ENCODE measurements around the gene UGT1A7. TPM values are rescaled to one million over a fixed set of nuclear protein-coding genes. Genes with fewer than 3 reads are reported as not detected.

The UGT1A7 gene
- total RNA-seq, 1 donor from 2014 or later = not detected

GRCh38 chr2:233791151-233791882, 109.6 kb downstream of the UGT1A7 start:
- H3K27ac Mint-ChIP-seq = no peak overlapping the region
- no peaks in the 10 kb centered on the region for H3K4me1 Mint-ChIP-seq (ENCODE audit: low read depth)
- H3K4me3 Mint-ChIP-seq (ENCODE audit: low read depth) = no peak overlapping the region
- H3K36me3 Mint-ChIP-seq (ENCODE audit: low read depth) = no peaks in the 10 kb centered on the region
- intact Hi-C loops (cut with micrococcal nuclease) = no loop called here
- no peak for DNase-seq (ENCODE audit: low spot score)
- H3K9me3 Mint-ChIP-seq = peaks cover under 1% of the 10 kb centered on the region
- no peaks in the 10 kb centered on the region for H3K27me3 Mint-ChIP-seq (ENCODE audit: low read depth)

GRCh38 chr2:233791883-233792329, 110.2 kb downstream of the UGT1A7 start:
- no peak overlapping the region for H3K27ac Mint-ChIP-seq
- H3K4me3 Mint-ChIP-seq (ENCODE audit: low read depth) = no peak overlapping the region

GRCh38 chr2:233792720-233793119, 111.0 kb downstream of the UGT1A7 start:
- H3K4me1 Mint-ChIP-seq (ENCODE audit: low read depth) = no peaks in the 10 kb centered on the region
- no peaks in the 10 kb centered on the region for H3K9me3 Mint-ChIP-seq
- H3K4me3 Mint-ChIP-seq (ENCODE audit: low read depth) = no peak overlapping the region
- no peak overlapping the region for H3K27ac Mint-ChIP-seq
- H3K36me3 Mint-ChIP-seq (ENCODE audit: low read depth) = no peaks in the 10 kb centered on the region
- intact Hi-C loops (cut with micrococcal nuclease) = no loop called here
- H3K27me3 Mint-ChIP-seq (ENCODE audit: low read depth) = no peaks in the 10 kb centered on the region
- no peak for DNase-seq (ENCODE audit: low spot score)

More at GRCh38 chr2:233791883-233792329, 110.2 kb downstream of the UGT1A7 start:
- Mint-ChIP-seq H3K36me3 (ENCODE audit: low read depth) (no peaks in the 10 kb centered on the region), H3K27me3 (ENCODE audit: low read depth) (no peaks in the 10 kb centered on the region), H3K4me1 (ENCODE audit: low read depth) (no peaks in the 10 kb centered on the region), H3K9me3 (no peaks in the 10 kb centered on the region)
- no peak for DNase-seq (ENCODE audit: low spot score)
- intact Hi-C loops (cut with micrococcal nuclease) = no loop called here

GRCh38 chr2:233793465-233794127, 111.9 kb downstream of the UGT1A7 start:
- Mint-ChIP-seq H3K27me3 (ENCODE audit: low read depth) (no peaks in the 10 kb centered on the region), H3K4me3 (ENCODE audit: low read depth) (no peak overlapping the region), H3K36me3 (ENCODE audit: low read depth) (no peaks in the 10 kb centered on the region), H3K4me1 (ENCODE audit: low read depth) (no peaks in the 10 kb centered on the region), H3K9me3 (no peaks in the 10 kb centered on the region), H3K27ac (no peak overlapping the region)
- intact Hi-C loops (cut with micrococcal nuclease) = no loop called here
- no peak for DNase-seq (ENCODE audit: low spot score)

- H3K27ac Mint-ChIP-seq = no peak overlapping the region
- intact Hi-C loops (cut with micrococcal nuclease) = no loop called here
- no peaks in the 10 kb centered on the region for H3K36me3 Mint-ChIP-seq (ENCODE audit: low read depth)
- DNase-seq (ENCODE audit: low spot score) = no peak
- no peaks in the 10 kb centered on the region for H3K27me3 Mint-ChIP-seq (ENCODE audit: low read depth)
- no peak overlapping the region for H3K4me3 Mint-ChIP-seq (ENCODE audit: low read depth)
- no peaks in the 10 kb centered on the region for H3K9me3 Mint-ChIP-seq
- no peaks in the 10 kb centered on the region for H3K4me1 Mint-ChIP-seq (ENCODE audit: low read depth)
Measured at GRCh38 chr2:233794128-233794658, 112.5 kb downstream of the UGT1A7 start.

- no peaks in the 10 kb centered on the region for H3K36me3 Mint-ChIP-seq (ENCODE audit: low read depth)
- H3K4me1 Mint-ChIP-seq (ENCODE audit: low read depth) = no peaks in the 10 kb centered on the region
- DNase-seq (ENCODE audit: low spot score) = no peak
- intact Hi-C loops (cut with micrococcal nuclease) = no loop called here
- H3K27ac Mint-ChIP-seq = no peak overlapping the region
- no peak overlapping the region for H3K4me3 Mint-ChIP-seq (ENCODE audit: low read depth)
- no peaks in the 10 kb centered on the region for H3K9me3 Mint-ChIP-seq
- H3K27me3 Mint-ChIP-seq (ENCODE audit: low read depth) = no peaks in the 10 kb centered on the region
Measured at GRCh38 chr2:233795735-233796171, 114.1 kb downstream of the UGT1A7 start.

- no peak for DNase-seq (ENCODE audit: low spot score)
- Mint-ChIP-seq H3K4me1 (ENCODE audit: low read depth) (no peaks in the 10 kb centered on the region), H3K27ac (no peak overlapping the region), H3K27me3 (ENCODE audit: low read depth) (no peaks in the 10 kb centered on the region), H3K4me3 (ENCODE audit: low read depth) (no peak overlapping the region), H3K36me3 (ENCODE audit: low read depth) (no peaks in the 10 kb centered on the region), H3K9me3 (no peaks in the 10 kb centered on the region)
- intact Hi-C loops (cut with micrococcal nuclease) = no loop called here
Measured at GRCh38 chr2:233796254-233796653, 114.6 kb downstream of the UGT1A7 start.

GRCh38 chr2:233798335-233799086, 116.8 kb downstream of the UGT1A7 start:
- Mint-ChIP-seq H3K9me3 (no peaks in the 10 kb centered on the region), H3K4me1 (ENCODE audit: low read depth) (no peaks in the 10 kb centered on the region), H3K4me3 (ENCODE audit: low read depth) (no peak overlapping the region), H3K36me3 (ENCODE audit: low read depth) (no peaks in the 10 kb centered on the region), H3K27ac (no peak overlapping the region), H3K27me3 (ENCODE audit: low read depth) (no peaks in the 10 kb centered on the region)
- no peak for DNase-seq (ENCODE audit: low spot score)
- intact Hi-C loops (cut with micrococcal nuclease) = no loop called here

- Mint-ChIP-seq H3K4me3 (ENCODE audit: low read depth) (no peak overlapping the region), H3K9me3 (no peaks in the 10 kb centered on the region), H3K36me3 (ENCODE audit: low read depth) (no peaks in the 10 kb centered on the region), H3K4me1 (ENCODE audit: low read depth) (no peaks in the 10 kb centered on the region), H3K27ac (no peak overlapping the region), H3K27me3 (ENCODE audit: low read depth) (no peaks in the 10 kb centered on the region)
- DNase-seq (ENCODE audit: low spot score) = no peak
- intact Hi-C loops (cut with micrococcal nuclease) = no loop called here
Measured at GRCh38 chr2:233799087-233799665, 117.5 kb downstream of the UGT1A7 start.

GRCh38 chr2:233799716-233800115, 118.0 kb downstream of the UGT1A7 start:
- Mint-ChIP-seq H3K4me3 (ENCODE audit: low read depth) (no peak overlapping the region), H3K9me3 (no peaks in the 10 kb centered on the region), H3K36me3 (ENCODE audit: low read depth) (no peaks in the 10 kb centered on the region), H3K27me3 (ENCODE audit: low read depth) (no peaks in the 10 kb centered on the region), H3K4me1 (ENCODE audit: low read depth) (no peaks in the 10 kb centered on the region), H3K27ac (no peak overlapping the region)
- intact Hi-C loops (cut with micrococcal nuclease) = no loop called here
- no peak for DNase-seq (ENCODE audit: low spot score)

GRCh38 chr2:233800208-233800607, 118.5 kb downstream of the UGT1A7 start:
- DNase-seq (ENCODE audit: low spot score) = no peak
- H3K27me3 Mint-ChIP-seq (ENCODE audit: low read depth) = no peaks in the 10 kb centered on the region
- no peaks in the 10 kb centered on the region for H3K9me3 Mint-ChIP-seq
- H3K4me3 Mint-ChIP-seq (ENCODE audit: low read depth) = no peak overlapping the region
- H3K36me3 Mint-ChIP-seq (ENCODE audit: low read depth) = no peaks in the 10 kb centered on the region
- no peaks in the 10 kb centered on the region for H3K4me1 Mint-ChIP-seq (ENCODE audit: low read depth)
- intact Hi-C loops (cut with micrococcal nuclease) = no loop called here
- H3K27ac Mint-ChIP-seq = no peak overlapping the region

GRCh38 chr2:233801357-233802131, 119.8 kb downstream of the UGT1A7 start:
- Mint-ChIP-seq H3K4me3 (ENCODE audit: low read depth) (no peak overlapping the region), H3K36me3 (ENCODE audit: low read depth) (no peaks in the 10 kb centered on the region), H3K9me3 (no peaks in the 10 kb centered on the region), H3K4me1 (ENCODE audit: low read depth) (no peaks in the 10 kb centered on the region), H3K27ac (no peak overlapping the region), H3K27me3 (ENCODE audit: low read depth) (no peaks in the 10 kb centered on the region)
- intact Hi-C loops (cut with micrococcal nuclease) = no loop called here
- DNase-seq (ENCODE audit: low spot score) = no peak

All from activated T-helper 2 cell treated with anti-CD3 and anti-CD28 coated beads, Interferon-gamma antibody, Interleukin-2, Interleukin-4, amounts not matched to agents 10 μg/mL and 5 μg/mL and 100 μg/mL, durations not matched to agents 14 hours and 24 hours and 36 hours (primary cell).